ENCODE results near the gene CYBRD1. TPM values are rescaled to one million over a fixed set of nuclear protein-coding genes. Genes with fewer than 3 reads are reported as not detected.

Gene CYBRD1
- total RNA-seq, 1 donor from 2014 or later: 175 TPM

- peak; percentile 73 for DNase-seq (ENCODE audit: low read depth)
These were observed 76.5 kb downstream of the CYBRD1 start for GRCh38 chr2:171598713-171599319.

- DNase-seq (ENCODE audit: low read depth): no peak
These were observed 77.9 kb downstream of the CYBRD1 start for GRCh38 chr2:171600126-171600525.

- no peak for DNase-seq (ENCODE audit: low read depth)
These were observed 80.1 kb downstream of the CYBRD1 start for GRCh38 chr2:171602352-171602751.

Other genes with a start within 250 kb of the CYBRD1 start
- gene METTL8, start 88.5 kb upstream of the CYBRD1 start, total RNA-seq: 30.7 and 34.0 TPM in 2 replicates
- 18.9 and 24.1 TPM in 2 replicates for gene DCAF17, start 88.2 kb upstream of the CYBRD1 start, total RNA-seq
- 141 and 164 TPM in 2 replicates for gene DYNC1I2, start 165.0 kb downstream of the CYBRD1 start, total RNA-seq